ENCODE results near the gene SEMA3F. TPM values are rescaled to one million over a fixed set of nuclear protein-coding genes. Genes with fewer than 3 reads are reported as not detected.

The SEMA3F gene
- total RNA-seq, 1 experiment from 2014 or later, result 69.6 TPM

DNA sequence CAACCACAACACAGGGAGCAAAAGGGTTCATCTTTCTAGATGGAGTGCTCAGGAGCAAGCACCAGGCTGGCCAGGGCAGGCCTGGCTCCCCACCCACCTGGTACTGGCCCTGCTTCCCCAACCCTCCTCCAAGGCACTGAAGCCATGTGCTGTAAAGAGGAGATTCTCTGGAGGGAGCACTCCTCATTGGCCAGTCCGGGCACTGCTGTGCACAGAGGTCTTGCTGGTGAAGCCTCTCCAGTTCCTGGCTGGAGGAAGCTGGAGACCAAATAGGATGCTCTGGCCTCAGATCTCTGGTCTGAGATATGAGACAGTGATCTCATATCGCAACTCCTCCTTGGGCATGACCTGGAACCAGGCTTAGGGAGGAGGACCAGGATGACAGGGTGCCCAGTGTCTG, 7.7 kb upstream of the SEMA3F start:
- H3K9me3 ChIP-seq (ENCODE audit: control insufficient read depth, insufficient read depth, low read depth, low read length), result no peaks in the 10 kb centered on the region
- intact Hi-C loops (cut with micrococcal nuclease; ENCODE audit: unreplicated experiment), result no loop called here
- no peaks in the 10 kb centered on the region for H3K27me3 ChIP-seq (ENCODE audit: control insufficient read depth, insufficient read depth, low read length)
- H3K4me3 ChIP-seq (ENCODE audit: low read depth in 2 of 2, low read length in 2 of 2), result no peak overlapping the region
- no TSS peak for BruUV-seq (replicated peaks)
- TF ChIP-seq, protein P1, sequence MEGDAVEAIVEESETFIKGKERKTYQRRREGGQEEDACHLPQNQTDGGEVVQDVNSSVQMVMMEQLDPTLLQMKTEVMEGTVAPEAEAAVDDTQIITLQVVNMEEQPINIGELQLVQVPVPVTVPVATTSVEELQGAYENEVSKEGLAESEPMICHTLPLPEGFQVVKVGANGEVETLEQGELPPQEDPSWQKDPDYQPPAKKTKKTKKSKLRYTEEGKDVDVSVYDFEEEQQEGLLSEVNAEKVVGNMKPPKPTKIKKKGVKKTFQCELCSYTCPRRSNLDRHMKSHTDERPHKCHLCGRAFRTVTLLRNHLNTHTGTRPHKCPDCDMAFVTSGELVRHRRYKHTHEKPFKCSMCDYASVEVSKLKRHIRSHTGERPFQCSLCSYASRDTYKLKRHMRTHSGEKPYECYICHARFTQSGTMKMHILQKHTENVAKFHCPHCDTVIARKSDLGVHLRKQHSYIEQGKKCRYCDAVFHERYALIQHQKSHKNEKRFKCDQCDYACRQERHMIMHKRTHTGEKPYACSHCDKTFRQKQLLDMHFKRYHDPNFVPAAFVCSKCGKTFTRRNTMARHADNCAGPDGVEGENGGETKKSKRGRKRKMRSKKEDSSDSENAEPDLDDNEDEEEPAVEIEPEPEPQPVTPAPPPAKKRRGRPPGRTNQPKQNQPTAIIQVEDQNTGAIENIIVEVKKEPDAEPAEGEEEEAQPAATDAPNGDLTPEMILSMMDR (IDR thresholded peaks at IDR 0.05), result no peak
- TF ChIP-seq SIN3A (IDR thresholded peaks at IDR 0.05; ENCODE audit: borderline replicate concordance, insufficient read depth, low read depth, low read length) (no peak), TCF7L2 (IDR thresholded peaks at IDR 0.05; ENCODE audit: low read depth, low read length) (no peak), REST (IDR thresholded peaks at IDR 0.05; ENCODE audit: insufficient read depth in 1 of 2, low read depth in 2 of 2, low read length in 1 of 2) (no peak)
- ChIA-PET CTCF (no interaction called here), POLR2A (no interaction called here)
- no peak overlapping the region for H3K27ac ChIP-seq (ENCODE audit: low read length)
- H3K36me3 ChIP-seq (ENCODE audit: control insufficient read depth, insufficient read depth, low read length), result no peaks in the 10 kb centered on the region
- no peaks in the 10 kb centered on the region; the same call in 1 of the 2 replicates for H3K4me1 ChIP-seq (ENCODE audit: control insufficient read depth, insufficient read depth, low read length)
- in situ Hi-C loops (cut with HindIII; ENCODE audit: low pct_unique_long_range_greater_than_20kb, low sequenced_read_pairs), result no loop called here
- peak; percentile 32; the same call in 1 of the 2 replicates for ATAC-seq
- no peak for DNase-seq (ENCODE audit: low read depth, low spot score)

GRCh38 chr3:50147861-50148260, 7.3 kb upstream of the SEMA3F start:
- intact Hi-C loops (cut with micrococcal nuclease; ENCODE audit: unreplicated experiment) (no loop called here), in situ Hi-C loops (cut with HindIII; ENCODE audit: low pct_unique_long_range_greater_than_20kb, low sequenced_read_pairs) (no loop called here)
- H3K36me3 ChIP-seq (ENCODE audit: control insufficient read depth, insufficient read depth, low read length), result no peaks in the 10 kb centered on the region
- ChIA-PET CTCF (no interaction called here), POLR2A (no interaction called here)
- DNase-seq (ENCODE audit: low read depth, low spot score) (no peak), ATAC-seq (no peak)
- no peak for TF ChIP-seq SIN3A (IDR thresholded peaks at IDR 0.05; ENCODE audit: borderline replicate concordance, insufficient read depth, low read depth, low read length)
- TF ChIP-seq REST (IDR thresholded peaks at IDR 0.05; ENCODE audit: insufficient read depth in 1 of 2, low read depth in 2 of 2, low read length in 1 of 2), result no peak
- TF ChIP-seq POLR2AphosphoS5 (IDR thresholded peaks at IDR 0.05; ENCODE audit: low read depth, low read length), result no peak
- TF ChIP-seq TCF7L2 (IDR thresholded peaks at IDR 0.05; ENCODE audit: low read depth, low read length), result no peak
- TF ChIP-seq, protein P1 (IDR thresholded peaks at IDR 0.05), result no peak
- no peaks in the 10 kb centered on the region for H3K27me3 ChIP-seq (ENCODE audit: control insufficient read depth, insufficient read depth, low read length)
- BruUV-seq (replicated peaks), result no TSS peak
- no peak overlapping the region for H3K4me3 ChIP-seq (ENCODE audit: low read depth in 2 of 2, low read length in 2 of 2)
- no peak overlapping the region for H3K27ac ChIP-seq (ENCODE audit: low read length)
- H3K9me3 ChIP-seq (ENCODE audit: control insufficient read depth, insufficient read depth, low read depth, low read length), result no peaks in the 10 kb centered on the region
- no peaks in the 10 kb centered on the region; the same call in 1 of the 2 replicates for H3K4me1 ChIP-seq (ENCODE audit: control insufficient read depth, insufficient read depth, low read length)
